SK-N-SH (cell line): ENCODE data around the gene YPEL1.

Experiments used
- CTCF ChIP-seq: fragments of 200-600 bp; sonication (generic); IDR thresholded peaks from 2 replicates; pipeline ENCODE4 v1.6.1; 2017; ENCODE audit warnings: antibody characterized with exemption, mild to moderate bottlenecking, moderate library complexity
- EP300 ChIP-seq, 2 experiments: IDR thresholded peaks; 2 replicates each; pipeline versions ENCODE4 v1.4.0 to v1.6.1; 2012; ENCODE audit warnings: borderline replicate concordance in 1 of 2, low read depth in 1 of 2, low read length in 1 of 2
- EZH2phosphoT487 ChIP-seq: fragments of 200-600 bp; sonication (generic); IDR thresholded peaks from 2 replicates; pipeline ENCODE4 v1.6.1; 2017; ENCODE audit warnings: low read depth, mixed run types, mild to moderate bottlenecking, antibody characterized with exemption, moderate library complexity, borderline replicate concordance
- POLR2AphosphoS5 ChIP-seq: IDR thresholded peaks from 2 replicates; pipeline ENCODE4 v1.6.1; 2012; ENCODE audit warnings: low read depth, low read length
- RAD21 ChIP-seq: IDR thresholded peaks from 2 replicates; pipeline ENCODE4 v1.6.1; 2012; ENCODE audit warnings: mild to moderate bottlenecking, low read length
- REST ChIP-seq: IDR thresholded peaks from 2 replicates; pipeline ENCODE4 v1.6.1; 2012; ENCODE audit warnings: mild to moderate bottlenecking, low read depth, low read length, moderate library complexity
- USF1 ChIP-seq: IDR thresholded peaks from 2 replicates; pipeline ENCODE4 v1.4.0; 2012; ENCODE audit warnings: low read depth, borderline replicate concordance
- YY1 ChIP-seq: IDR thresholded peaks from 2 replicates; pipeline ENCODE4 v1.4.0; 2012; ENCODE audit warnings: low read depth, mild to moderate bottlenecking

- TF ChIP-seq YY1 (no peak), EP300 (IDR thresholded peaks at IDR 0.05; ENCODE audit: borderline replicate concordance in 1 of 2, low read depth in 1 of 2, low read length in 1 of 2) (no peak), POLR2AphosphoS5 (no peak), RAD21 (no peak), USF1 (no peak), REST (no peak), EZH2phosphoT487 (no peak), CTCF (no peak)
Observed at GRCh38 chr22:21651521-21652009, 84.0 kb downstream of the YPEL1 start.
